Prostate gland (tissue), 2 donors: Measurements from ENCODE around the gene NTM.

Source experiments
- POLR2A ChIP-seq: fragments of 450-650 bp; IDR thresholded peaks from one replicate; pipeline ENCODE4 v1.6.1; 2016; ENCODE audit warnings: antibody characterized with exemption, mild to moderate bottlenecking
- POLR2AphosphoS5 ChIP-seq: sonication (generic); formaldehyde crosslinking; IDR thresholded peaks from one replicate; pipeline ENCODE4 v1.6.1; 2017; ENCODE audit warnings: antibody characterized with exemption
- TF ChIP-seq, protein P1 (sequence below), 4 experiments: fragments of 200-600 bp in 2 of 4; fragments of 450-650 bp in 2 of 4; sonication (generic) in 2 of 4; IDR thresholded peaks; 1 replicate in 3 of 4; 2 replicates in 1 of 4; pipeline ENCODE4 v1.5.1; 2016 to 2019; ENCODE audit warnings: antibody characterized with exemption in 4 of 4, mild to moderate bottlenecking in 2 of 4, moderate library complexity in 2 of 4

DNA sequence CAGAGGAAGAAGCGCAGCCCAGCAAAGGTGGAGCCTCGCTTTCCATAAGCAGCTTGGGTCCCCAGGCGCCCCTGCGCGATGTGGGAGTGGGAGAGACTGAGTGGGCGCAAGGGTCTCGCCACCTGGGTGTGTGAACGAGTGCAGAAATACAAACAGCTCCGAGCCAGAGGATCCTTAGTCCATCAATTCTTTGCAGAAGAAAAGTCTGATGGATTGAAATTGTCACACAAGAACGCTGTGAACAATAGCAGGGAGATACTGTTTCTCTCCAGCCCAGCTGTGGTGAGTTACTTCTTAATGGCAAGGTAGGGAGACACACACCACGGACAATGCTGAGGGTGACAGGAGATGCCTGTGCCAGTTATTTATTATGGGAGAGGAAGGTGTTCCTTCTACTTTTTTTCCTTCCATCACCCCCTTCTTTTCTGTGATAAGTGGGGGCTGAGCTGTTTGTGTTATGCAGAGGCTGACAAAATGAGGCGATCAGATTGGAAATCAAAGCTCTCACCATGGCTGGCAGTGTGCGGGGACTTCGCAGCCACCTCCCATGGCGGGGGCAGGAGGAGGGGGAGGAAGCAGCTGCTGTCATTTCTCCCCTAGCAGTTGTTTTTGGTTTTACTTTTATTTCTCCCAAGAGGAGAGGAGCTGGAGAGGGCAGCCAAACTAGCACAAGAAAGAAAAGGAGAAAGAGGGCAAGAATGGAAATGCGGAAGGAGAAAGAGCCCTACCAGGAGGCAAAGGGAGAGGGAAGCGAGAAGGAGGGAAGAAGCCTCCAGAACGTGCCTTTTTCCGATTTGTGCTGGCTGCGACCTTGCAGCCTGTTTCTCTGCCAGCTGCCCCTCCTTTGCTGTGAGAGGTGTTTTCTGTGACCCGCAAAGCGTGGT is 755.8 kb downstream of the NTM start:
- no peak for TF ChIP-seq POLR2AphosphoS5
- TF ChIP-seq, protein P1, sequence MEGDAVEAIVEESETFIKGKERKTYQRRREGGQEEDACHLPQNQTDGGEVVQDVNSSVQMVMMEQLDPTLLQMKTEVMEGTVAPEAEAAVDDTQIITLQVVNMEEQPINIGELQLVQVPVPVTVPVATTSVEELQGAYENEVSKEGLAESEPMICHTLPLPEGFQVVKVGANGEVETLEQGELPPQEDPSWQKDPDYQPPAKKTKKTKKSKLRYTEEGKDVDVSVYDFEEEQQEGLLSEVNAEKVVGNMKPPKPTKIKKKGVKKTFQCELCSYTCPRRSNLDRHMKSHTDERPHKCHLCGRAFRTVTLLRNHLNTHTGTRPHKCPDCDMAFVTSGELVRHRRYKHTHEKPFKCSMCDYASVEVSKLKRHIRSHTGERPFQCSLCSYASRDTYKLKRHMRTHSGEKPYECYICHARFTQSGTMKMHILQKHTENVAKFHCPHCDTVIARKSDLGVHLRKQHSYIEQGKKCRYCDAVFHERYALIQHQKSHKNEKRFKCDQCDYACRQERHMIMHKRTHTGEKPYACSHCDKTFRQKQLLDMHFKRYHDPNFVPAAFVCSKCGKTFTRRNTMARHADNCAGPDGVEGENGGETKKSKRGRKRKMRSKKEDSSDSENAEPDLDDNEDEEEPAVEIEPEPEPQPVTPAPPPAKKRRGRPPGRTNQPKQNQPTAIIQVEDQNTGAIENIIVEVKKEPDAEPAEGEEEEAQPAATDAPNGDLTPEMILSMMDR (IDR thresholded peaks at IDR 0.05), result no peak
- no peak for TF ChIP-seq POLR2A
